ENCODE data around the gene BNIP1. TPM values are rescaled to one million over a fixed set of nuclear protein-coding genes. Genes with fewer than 3 reads are reported as not detected.

The BNIP1 gene
- total RNA-seq, 1 donor from 2014 or later, result 13.2 TPM

GRCh38 chr5:173197375-173197891 lies 53.1 kb downstream of the BNIP1 start:
- no peak overlapping the region for H3K4me3 ChIP-seq (ENCODE audit: insufficient read depth, low read depth, low read length)

GRCh38 chr5:173198049-173198448 lies 53.7 kb downstream of the BNIP1 start:
- peaks cover 2% of the 10 kb centered on the region for H3K36me3 Mint-ChIP-seq (ENCODE audit: low read depth, unreplicated experiment)
- H3K4me3 ChIP-seq (ENCODE audit: insufficient read depth, low read depth, low read length), result no peak overlapping the region
- peaks cover 33% of the 10 kb centered on the region for H3K27me3 Mint-ChIP-seq (ENCODE audit: low read depth, unreplicated experiment)
- peaks cover 15% of the 10 kb centered on the region for H3K27me3 ChIP-seq (ENCODE audit: insufficient read depth, low read length)
- no peaks in the 10 kb centered on the region for H3K79me2 ChIP-seq (ENCODE audit: insufficient read depth, low read length)
- H3K4me1 ChIP-seq (ENCODE audit: insufficient read depth, low read length), result peaks cover 15% of the 10 kb centered on the region
- no peaks in the 10 kb centered on the region for H3K36me3 ChIP-seq (ENCODE audit: insufficient read depth, low read length)
- no peak overlapping the region for H2AFZ ChIP-seq (ENCODE audit: low read depth, low read length)
- H3K27ac ChIP-seq (ENCODE audit: low read depth, low read length), result no peak overlapping the region
- no peak overlapping the region for H3K4me3 Mint-ChIP-seq (ENCODE audit: unreplicated experiment)
- no peak overlapping the region for H3K27ac Mint-ChIP-seq (ENCODE audit: unreplicated experiment)
- DNase-seq (ENCODE audit: low read depth), result no peak
- H3K9me3 ChIP-seq (ENCODE audit: insufficient read depth, low read depth, low read length), result peaks cover 8% of the 10 kb centered on the region
- no peak for TF ChIP-seq CTCF (IDR thresholded peaks at IDR 0.05; ENCODE audit: insufficient read depth, low read depth, low read length)
- no peak for TF ChIP-seq EZH2 (IDR thresholded peaks at IDR 0.05; ENCODE audit: insufficient read depth, low read length)
- no peak overlapping the region for H3K9ac ChIP-seq (ENCODE audit: low read length)
- FAIRE-seq, result no peak
- H3K4me2 ChIP-seq (ENCODE audit: low read length), result no peak overlapping the region
- peaks cover 3% of the 10 kb centered on the region for H3K4me1 Mint-ChIP-seq (ENCODE audit: low read depth, unreplicated experiment)
- no peaks in the 10 kb centered on the region for H4K20me1 ChIP-seq (ENCODE audit: insufficient read depth, low read length)
- peaks cover 8% of the 10 kb centered on the region for H3K9me3 Mint-ChIP-seq (ENCODE audit: unreplicated experiment)

More at GRCh38 chr5:173197375-173197891, 53.1 kb downstream of the BNIP1 start:
- Histone ChIP-seq H3K36me3 (ENCODE audit: insufficient read depth, low read length) (no peaks in the 10 kb centered on the region), H3K79me2 (ENCODE audit: insufficient read depth, low read length) (no peaks in the 10 kb centered on the region), H3K9me3 (ENCODE audit: insufficient read depth, low read depth, low read length) (peaks cover 8% of the 10 kb centered on the region), H3K9ac (ENCODE audit: low read length) (no peak overlapping the region), H4K20me1 (ENCODE audit: insufficient read depth, low read length) (no peaks in the 10 kb centered on the region), H3K4me2 (ENCODE audit: low read length) (no peak overlapping the region), H2AFZ (ENCODE audit: low read depth, low read length) (no peak overlapping the region), H3K4me1 (ENCODE audit: insufficient read depth, low read length) (peaks cover 9% of the 10 kb centered on the region), H3K27ac (ENCODE audit: low read depth, low read length) (no peak overlapping the region), H3K27me3 (ENCODE audit: insufficient read depth, low read length) (peaks cover 13% of the 10 kb centered on the region)
- peaks cover 32% of the 10 kb centered on the region for H3K27me3 Mint-ChIP-seq (ENCODE audit: low read depth, unreplicated experiment)
- H3K4me3 Mint-ChIP-seq (ENCODE audit: unreplicated experiment), result no peak overlapping the region
- H3K27ac Mint-ChIP-seq (ENCODE audit: unreplicated experiment), result no peak overlapping the region
- no peak for FAIRE-seq
- peaks cover 2% of the 10 kb centered on the region for H3K36me3 Mint-ChIP-seq (ENCODE audit: low read depth, unreplicated experiment)
- TF ChIP-seq CTCF (IDR thresholded peaks at IDR 0.05; ENCODE audit: insufficient read depth, low read depth, low read length), result no peak
- no peak for TF ChIP-seq EZH2 (IDR thresholded peaks at IDR 0.05; ENCODE audit: insufficient read depth, low read length)
- H3K9me3 Mint-ChIP-seq (ENCODE audit: unreplicated experiment), result peaks cover 8% of the 10 kb centered on the region
- peaks cover 3% of the 10 kb centered on the region for H3K4me1 Mint-ChIP-seq (ENCODE audit: low read depth, unreplicated experiment)
- no peak for DNase-seq (ENCODE audit: low read depth)

- peaks cover 32% of the 10 kb centered on the region for H3K27me3 Mint-ChIP-seq (ENCODE audit: low read depth, unreplicated experiment)
- peaks cover 8% of the 10 kb centered on the region for H3K9me3 Mint-ChIP-seq (ENCODE audit: unreplicated experiment)
- Histone ChIP-seq H3K27ac (ENCODE audit: low read depth, low read length) (no peak overlapping the region), H4K20me1 (ENCODE audit: insufficient read depth, low read length) (no peaks in the 10 kb centered on the region), H3K27me3 (ENCODE audit: insufficient read depth, low read length) (peaks cover 12% of the 10 kb centered on the region), H3K4me1 (ENCODE audit: insufficient read depth, low read length) (peaks cover 16% of the 10 kb centered on the region), H3K9me3 (ENCODE audit: insufficient read depth, low read depth, low read length) (peaks cover 8% of the 10 kb centered on the region), H3K36me3 (ENCODE audit: insufficient read depth, low read length) (no peaks in the 10 kb centered on the region), H2AFZ (ENCODE audit: low read depth, low read length) (no peak overlapping the region), H3K4me2 (ENCODE audit: low read length) (no peak overlapping the region), H3K79me2 (ENCODE audit: insufficient read depth, low read length) (no peaks in the 10 kb centered on the region), H3K4me3 (ENCODE audit: insufficient read depth, low read depth, low read length) (no peak overlapping the region), H3K9ac (ENCODE audit: low read length) (no peak overlapping the region)
- no peak overlapping the region for H3K4me3 Mint-ChIP-seq (ENCODE audit: unreplicated experiment)
- no peak for FAIRE-seq
- TF ChIP-seq EZH2 (IDR thresholded peaks at IDR 0.05; ENCODE audit: insufficient read depth, low read length) (no peak), CTCF (IDR thresholded peaks at IDR 0.05; ENCODE audit: insufficient read depth, low read depth, low read length) (no peak)
- H3K4me1 Mint-ChIP-seq (ENCODE audit: low read depth, unreplicated experiment), result peaks cover 3% of the 10 kb centered on the region
- H3K27ac Mint-ChIP-seq (ENCODE audit: unreplicated experiment), result no peak overlapping the region
- DNase-seq (ENCODE audit: low read depth), result no peak
- no peaks in the 10 kb centered on the region for H3K36me3 Mint-ChIP-seq (ENCODE audit: low read depth, unreplicated experiment)
These were observed 56.0 kb downstream of the BNIP1 start for GRCh38 chr5:173200356-173200755.
